ENCODE results near the gene ERI3.

Gene ERI3

DNA sequence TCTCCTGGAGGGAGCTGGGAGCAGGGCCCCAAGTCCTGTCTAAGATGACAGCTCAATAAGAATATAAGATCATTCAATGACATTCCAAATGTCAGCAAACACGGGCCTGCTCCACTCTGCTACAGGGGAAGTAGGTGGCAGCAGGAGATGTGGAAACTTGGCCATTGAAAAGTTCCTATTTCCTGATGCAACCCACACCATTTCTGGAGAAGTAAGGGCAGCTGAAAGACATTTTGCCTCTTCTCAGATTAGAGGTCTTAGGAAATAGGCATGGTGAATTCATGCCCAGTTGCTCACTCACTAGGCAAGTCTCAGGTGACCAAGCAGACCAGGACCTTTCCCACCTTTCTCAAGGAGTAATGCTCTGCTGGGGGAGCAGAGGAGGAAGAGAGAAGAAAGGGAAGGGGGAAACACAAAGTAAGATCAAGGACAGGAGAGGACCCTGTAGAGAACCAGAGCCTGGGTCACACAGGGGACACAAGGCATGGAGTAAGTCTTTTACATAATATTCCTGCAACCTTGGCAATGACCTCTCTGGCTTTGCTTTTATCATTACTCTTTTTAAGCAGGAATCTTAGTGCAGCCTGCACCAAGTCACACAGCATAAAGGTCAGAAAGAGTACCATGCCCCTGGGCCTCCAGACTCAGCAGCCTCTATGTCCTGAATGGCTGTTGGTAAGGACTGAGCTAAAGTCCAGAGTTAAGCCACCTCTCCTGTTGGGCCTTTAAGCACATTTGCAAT, 72.9 kb downstream of the ERI3 start:
- no peak for DNase-seq

DNA sequence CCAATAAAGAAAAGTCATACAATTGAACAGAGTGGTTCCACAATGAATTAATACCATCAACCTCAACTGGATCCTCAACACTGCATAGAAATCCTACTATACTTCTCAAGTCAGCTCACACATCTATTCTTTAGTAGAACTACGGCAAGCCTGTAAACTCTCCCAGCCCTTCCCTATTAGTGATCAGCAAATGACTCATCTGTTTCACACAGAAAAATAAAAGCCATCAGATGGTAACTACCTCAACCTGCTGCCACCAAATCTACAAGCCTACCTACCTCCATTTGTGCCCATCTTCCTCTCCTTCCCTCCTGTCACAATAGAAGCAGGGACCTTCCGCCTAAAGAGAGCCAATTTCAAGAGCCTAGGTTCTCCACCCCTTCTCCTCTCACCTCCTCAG, 78.2 kb downstream of the ERI3 start:
- DNase-seq, result no peak

DNA sequence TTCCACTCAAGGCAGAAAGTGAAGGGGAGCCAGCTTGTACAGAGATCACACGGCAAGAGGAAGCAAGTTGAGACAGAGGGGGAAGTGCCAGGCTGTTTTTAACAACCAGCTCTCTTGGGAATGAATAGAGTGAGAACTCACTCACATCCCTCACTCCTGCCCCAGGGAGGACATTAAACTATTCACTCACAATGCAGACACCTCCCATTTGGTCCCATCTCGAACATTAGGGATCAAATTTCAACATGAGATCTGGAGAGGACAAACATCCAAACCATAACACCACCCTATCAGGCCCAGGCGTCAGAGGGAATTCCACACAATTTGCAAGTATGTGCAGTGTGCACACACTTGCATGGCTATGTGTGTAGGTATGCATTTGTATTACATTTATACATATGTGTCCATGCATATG, 79.1 kb downstream of the ERI3 start:
- peak; percentile 76 for DNase-seq

DNA sequence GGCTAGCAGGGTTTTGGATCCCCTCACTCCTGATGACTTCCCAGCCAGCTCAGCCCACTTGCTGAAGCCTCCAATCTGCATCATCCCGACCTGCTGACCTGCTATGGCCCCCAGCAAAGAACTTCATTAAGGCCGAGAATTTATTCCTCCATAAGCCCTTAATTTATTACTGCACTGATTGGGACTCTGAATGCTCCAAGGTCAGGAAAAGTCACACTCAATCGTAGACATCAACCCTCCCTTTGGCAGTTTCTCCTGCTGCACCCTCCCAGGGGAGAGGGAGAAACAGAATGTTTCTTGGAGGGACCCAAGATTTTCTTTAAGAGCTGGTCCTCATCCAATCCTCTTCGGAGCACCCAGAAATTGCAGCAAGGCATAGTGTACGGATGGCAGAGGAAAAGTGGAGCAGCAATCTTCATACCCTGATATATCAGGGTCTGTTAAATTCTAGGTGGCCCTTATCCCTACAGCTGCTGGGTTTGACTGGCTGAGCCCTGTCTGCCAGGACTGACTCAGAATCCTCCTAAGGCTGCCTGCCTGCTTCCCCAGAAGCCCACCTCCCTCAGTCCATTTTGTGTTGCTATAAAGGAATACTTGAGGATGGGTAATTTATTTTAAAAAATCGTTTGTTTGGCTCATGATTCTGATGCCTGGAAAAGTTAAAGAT, 79.6 kb downstream of the ERI3 start:
- DNase-seq, result no peak

DNA sequence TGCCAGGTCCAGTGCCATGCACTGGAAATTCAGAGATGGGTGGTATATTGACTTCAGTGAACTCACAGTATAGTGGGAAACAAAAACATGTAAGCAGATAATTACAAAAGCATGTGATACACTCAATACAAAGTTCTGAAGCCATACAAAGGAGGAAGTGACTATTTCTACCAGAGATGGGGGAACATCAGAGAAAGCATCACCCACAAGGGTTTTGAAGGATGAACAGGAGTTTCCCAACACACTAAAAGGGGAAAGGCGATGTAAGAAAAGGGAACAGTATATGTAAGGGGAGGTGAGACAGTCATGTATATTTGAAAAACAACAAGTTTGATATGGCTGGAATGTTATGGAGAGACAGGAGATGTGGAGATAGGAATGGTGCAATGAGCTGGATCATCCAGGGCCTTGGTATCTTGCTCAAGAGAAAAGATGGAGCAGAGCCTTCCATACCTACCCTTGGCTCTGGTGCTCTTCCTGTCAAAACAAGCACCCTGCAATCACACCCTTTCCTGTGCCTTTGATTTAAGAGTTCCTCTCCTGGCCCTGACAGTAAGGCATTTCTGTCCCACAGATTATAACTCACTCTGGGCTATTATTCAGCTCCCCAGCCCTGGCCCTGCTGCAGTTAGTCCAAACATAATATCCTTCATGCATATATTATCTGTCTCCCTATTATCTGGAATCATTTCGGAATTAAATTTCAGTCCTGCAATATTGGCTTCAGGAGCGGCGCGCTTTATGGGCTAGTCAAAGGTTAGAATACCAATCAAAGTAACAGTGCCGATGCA, 81.3 kb downstream of the ERI3 start:
- DNase-seq, result no peak

DNA sequence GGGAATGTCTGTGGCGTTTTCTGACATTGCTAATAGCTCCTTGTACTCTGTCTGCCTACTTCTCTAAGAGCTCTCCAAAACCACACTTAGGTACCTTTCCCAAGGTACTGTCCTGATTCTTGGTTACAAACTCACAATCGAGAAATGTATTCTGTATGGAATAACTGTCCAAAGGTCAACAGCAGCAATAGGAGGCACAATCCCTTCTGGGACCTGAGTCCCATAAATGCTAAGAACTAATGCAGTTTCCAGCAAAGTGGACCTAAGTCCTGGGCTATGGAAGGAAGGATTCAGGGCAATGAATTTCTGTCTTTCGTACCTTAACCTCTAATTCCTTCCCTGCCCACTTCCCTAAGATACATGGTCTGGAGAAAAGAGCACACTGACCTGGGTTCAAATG, 82.1 kb downstream of the ERI3 start:
- DNase-seq, result no peak

DNA sequence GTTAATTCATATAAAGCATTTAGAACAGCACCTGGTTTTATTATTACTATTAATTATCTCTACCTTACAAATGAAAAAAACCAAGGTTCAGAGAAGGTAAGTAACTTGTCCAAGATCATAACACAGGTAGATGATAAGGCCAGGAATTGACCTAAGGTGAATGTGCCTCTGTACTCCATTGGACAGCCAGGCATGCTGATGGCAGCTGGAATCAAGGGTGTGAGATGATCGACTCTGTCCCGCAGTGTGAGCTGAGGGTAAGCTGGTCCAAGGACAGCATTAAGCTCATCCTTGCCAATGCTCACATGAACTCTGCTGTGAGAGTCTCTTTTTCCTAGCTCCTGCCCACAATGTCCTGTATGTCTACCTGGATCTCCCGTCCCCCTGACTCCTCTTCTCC, 83.4 kb downstream of the ERI3 start:
- no peak for DNase-seq

DNA sequence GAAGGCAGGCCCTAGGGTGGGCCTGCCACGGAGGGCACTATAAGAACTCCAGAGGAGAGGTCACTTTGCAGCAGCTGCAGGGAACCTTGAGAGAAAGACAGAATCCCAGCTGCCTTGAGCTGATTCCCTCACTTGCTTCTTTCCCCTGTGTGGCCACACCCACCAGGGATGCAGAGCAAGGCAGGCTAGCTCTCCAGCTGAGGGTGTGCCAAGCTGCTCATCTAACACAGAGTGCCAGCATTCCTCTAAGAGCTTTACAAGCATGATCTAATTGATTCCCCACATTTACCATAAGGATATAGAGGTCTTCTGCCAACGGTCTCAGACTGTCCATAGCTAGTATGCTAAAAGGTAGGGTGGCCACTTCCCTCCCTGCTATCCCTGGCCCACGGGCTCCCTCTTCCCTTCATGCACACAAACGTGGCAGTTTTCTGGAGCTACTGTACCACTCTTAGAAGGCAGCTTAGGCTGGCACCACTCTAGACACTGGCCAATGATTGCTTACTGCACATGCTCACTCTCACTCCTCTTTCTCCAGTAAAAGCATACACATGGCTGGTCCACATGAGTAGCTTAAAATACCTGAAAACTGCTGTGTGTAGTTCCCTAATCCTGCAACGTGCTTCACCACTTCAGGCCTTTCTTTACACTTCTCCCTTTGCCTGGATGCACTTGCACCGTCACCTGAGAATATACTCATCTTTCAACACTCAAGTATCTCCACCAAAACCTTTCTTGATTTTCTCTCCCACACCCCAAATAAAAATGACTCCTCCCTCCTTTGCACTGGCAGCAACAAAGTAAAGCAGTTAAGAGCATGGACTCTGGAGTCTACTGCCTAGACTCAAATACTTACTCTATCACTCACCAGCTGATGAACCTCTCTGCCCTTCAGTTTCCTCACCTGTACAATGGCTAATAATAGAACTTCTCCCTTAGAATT, 84.1 kb downstream of the ERI3 start:
- no peak for DNase-seq

DNA sequence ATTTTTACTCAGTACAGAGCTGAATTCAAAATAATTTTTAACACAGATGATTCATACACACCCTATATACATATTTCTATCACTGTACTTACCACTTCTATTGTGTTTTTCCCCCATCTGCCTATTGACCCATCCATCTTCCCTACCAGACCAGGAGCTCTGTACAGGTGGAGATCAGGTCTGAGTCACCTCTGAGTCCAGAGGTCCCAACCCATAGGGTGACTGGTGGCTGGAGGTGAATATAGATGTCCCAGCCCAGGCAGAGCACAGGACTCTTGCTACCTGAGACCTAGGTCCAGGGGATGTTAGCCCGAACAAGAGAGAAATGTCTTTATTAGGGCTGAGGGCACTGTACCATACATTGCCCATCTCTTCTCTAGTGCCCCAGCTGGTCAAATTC, 87.0 kb downstream of the ERI3 start:
- no peak for DNase-seq

DNA sequence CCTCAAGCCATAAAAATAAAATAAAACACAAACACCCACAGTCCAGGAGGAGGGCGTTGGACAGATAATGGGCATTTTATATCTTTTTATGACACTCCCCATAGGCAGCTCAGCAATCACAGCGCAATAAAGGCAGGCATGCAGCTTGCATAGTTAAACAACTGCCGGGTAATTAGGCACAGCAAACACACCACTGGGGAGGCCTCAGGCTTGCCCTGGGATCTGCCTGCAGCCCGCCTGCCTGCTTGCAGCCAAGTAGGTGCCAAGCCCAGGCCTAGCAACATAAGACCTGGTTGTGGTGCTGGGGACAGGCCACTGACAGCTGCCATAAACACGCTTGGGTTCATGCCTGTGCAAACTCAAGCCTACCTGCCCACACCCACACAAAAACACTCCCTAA, 87.6 kb downstream of the ERI3 start:
- no peak for DNase-seq

DNA sequence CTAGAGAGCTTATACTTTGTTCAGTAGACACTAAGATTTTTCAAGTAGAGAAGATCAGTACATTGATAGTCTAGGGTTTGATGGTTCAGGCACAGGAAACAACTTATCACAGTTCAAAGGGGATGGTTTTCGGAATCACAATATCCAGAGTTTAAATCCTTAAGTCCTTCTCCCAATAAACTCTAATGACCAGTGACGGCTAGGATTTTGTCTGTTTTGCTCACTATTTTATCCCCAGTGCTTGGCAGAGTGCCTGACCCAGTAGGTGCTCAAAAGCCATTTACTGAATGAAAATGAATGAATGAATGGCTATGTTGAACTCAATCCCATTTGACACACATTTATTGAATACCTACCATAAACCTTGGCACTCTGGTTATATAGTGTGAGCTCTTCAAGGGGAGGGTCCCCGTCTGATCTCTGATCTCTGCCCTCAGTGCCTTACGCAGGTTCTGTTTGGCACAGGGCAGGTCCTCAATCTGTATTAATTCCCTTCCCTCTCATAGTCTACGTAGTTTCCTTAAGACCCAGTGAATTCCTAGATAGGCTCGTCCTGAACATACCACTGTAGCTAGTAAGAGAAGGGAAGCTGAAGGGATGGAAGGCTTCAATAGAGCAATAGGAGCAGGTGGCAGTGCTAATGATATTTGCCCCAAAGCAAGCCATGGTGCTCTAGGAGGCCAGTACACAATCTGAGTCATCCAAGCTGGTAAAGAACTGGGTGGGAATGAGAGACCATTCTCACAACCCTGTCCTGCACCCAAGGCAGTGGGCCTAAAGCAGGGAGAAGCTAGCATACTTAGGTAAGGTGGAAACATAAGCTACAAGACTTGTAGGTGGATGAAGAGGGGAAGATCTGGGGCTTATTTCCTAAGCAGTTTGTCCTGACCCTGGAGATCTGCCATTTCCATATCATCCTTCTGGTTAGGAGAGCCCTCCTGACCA, 88.4 kb downstream of the ERI3 start:
- no peak for DNase-seq

DNA sequence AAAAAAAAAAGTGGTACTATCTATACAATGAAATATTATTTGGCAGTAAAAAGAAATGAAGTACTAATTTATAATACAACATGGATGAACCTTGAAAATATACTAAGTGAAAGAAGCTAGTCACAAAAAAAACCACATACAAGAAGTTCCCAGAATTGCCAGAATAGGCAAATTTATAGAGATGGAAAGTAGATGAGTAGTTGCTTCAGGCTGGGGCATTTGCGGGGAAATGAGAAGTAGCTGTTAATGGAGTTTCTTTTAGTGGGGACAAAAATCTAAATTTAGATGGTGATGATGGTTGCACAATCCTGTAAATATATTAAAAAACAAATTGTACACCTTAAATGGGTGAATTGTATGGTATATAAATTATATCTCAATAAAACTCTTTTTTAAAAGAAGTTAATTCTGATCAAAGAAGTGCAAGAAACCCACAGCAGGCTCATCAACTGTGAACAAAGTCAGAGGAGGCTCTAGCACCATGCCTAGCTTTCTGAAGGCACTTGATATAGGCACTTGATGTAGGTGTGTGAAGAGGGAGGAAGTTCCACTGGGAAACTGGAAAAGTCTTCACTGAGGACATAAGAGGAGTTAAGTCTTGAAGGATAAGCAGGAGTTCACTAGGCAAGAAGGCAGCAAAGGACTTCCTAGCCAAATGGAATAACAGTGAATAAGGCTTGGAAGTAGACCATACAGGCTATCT, 89.2 kb downstream of the ERI3 start:
- DNase-seq, result no peak

DNA sequence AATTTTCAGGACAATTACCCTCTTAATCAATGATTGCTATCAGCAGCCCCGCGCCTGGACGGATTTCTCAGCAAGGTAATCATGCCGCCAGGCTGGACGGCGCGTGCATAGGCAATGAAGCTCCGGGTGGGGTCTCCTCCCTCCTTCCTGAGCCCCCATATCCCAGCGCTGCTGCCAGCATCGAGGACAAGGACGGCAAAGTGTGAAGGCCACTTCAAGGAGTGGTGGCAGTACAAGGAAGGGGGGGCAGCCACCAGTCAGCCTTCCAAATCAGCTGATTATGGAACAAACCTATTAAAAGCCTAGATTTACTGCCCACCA, 90.6 kb downstream of the ERI3 start:
- no peak for DNase-seq

DNA sequence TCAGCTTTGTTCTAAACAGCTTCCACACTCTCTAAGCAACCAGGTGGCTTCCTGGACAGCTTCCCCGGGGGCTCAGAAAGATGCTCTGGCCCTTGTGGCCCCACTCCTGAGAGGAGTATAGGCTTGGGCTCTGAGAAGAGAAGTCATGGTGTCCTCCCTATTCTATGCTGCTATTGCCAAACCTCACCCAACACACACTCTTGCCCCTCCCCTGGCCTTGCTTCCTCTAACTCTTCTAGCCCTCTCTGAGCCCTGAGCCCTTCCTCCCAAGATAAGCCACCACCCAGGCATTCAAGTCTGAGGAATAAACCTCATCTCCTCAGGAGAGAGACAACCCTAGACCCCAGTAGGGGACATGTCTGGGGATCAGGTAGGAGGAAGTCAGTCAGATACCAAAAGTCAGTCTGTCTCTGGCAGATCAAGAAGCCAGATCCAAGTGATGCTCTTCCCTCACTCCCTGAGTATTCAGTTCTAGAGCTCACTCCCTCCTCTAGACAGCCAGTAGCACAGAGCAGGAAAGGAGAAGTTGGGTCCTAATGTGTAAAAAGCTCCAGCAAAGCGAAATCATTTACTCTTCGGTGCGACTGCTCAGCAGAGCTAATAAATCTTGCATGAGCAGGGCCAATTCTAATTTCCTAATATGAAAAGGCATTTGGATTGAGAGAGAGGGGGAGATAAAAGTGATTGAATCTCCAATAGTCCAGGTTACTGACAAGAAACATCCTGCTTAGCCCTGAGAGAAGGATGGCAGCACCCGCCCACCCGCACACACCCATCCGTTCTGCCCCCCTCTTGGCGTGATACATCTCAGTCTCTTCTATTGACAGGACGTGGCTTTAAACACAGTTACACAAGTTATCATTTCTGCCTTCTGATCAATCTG, 91.2 kb downstream of the ERI3 start:
- DNase-seq, result no peak

DNA sequence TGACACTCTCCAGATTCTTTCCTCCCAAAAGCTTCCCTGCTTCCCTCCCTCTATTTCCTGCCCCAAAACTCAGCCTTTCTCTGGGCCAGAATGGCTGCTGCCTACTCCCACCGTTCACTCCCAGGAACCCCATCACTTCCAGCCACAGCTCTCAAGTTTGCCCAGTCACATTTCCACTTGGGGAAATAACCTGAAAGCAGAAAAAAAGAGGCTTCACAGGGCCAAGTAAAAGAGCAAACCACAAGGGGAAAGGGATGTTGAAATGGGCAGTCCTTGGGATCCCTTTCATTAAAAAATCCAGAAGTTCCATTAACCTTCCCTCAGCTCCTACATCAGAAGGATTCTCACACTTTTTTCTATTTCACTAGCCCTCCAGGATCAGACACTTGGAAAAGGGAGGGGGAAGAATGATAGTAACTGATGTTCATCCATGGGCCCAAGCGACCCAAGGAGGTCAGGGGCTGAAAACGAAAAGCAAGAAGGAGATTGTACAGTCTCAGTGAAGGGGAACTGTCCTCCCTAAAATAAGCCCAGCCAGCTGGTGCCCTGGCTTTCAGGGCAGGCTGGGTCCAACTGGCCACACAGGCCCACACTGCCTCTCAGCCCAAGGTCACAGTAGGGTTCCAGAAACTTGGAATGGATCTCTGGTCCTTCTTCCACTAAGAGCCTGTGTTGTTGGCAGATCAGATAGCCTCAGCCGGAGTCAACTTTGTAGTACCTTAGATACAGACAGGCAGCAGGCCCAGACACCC, 92.1 kb downstream of the ERI3 start:
- no peak for DNase-seq

DNA sequence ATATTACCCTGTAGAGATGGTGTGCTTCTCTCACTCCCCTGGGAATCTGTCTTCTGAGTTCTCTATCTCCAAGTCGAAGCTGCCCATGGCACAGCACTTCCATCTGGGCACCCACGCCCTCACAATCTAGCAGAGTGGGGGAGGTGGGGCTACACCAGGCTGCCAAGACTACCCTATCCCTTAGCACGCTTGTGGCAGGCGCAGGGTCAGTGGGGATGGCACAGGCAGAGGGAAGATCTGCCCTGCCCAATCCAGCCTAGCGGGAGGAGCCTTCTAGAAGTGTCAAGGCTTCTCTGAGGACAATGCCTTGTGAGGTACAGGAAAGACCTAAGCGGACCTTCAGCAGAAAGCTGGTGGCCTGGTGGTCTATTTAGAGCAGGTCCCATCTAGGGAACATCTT, 92.6 kb downstream of the ERI3 start:
- no peak for DNase-seq

DNA sequence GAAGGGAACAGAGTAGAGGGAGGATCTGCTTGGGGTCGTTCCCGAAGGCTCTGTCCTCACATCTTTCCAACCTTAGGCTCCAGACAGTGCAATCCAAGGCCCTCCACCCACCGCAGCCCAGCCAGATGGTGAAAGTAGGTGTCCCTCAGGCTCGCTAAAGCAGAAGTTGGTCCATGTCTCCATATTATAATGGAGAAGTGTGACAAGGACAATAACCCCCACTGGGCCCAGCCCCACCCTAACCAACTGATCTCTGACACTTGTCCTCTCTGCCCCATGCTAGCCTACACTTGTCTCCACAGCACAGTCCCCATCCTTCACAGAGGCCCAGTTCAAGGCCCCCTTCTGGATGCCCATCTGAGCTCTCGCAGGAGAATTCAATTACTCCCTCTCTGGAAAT, 93.1 kb downstream of the ERI3 start:
- no peak for DNase-seq

DNA sequence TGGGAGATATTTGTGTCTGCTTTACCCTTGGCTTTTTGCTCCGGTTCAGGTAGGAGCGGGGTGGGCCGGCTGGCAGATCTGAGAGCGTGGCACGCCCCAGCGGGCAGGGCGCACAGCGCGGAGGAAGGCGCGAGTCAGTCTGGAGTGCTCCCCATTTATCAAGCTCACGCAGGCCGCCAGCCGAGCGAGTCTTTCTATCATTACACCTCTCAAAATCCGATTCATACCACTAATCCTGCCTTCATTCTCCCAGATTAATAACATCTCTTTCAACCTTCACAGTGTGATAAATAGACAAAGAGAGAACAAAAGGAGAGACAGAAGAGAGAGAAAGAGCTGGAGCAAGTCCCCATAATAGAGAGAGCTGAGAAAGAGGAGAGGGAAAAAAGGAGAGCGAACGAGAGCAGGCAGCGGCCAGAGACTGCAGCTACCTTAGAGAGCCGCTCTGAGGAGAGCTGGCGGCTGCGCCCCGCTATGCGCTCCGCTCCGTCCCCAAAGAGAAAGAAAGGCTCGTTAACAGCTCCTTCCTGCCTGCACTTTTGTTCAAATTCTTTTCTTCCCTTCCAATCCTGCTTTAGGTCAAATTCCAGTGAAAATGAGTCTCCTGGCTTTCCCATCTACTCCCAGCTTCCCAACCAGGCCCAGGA, 93.8 kb downstream of the ERI3 start:
- no peak for DNase-seq

DNA sequence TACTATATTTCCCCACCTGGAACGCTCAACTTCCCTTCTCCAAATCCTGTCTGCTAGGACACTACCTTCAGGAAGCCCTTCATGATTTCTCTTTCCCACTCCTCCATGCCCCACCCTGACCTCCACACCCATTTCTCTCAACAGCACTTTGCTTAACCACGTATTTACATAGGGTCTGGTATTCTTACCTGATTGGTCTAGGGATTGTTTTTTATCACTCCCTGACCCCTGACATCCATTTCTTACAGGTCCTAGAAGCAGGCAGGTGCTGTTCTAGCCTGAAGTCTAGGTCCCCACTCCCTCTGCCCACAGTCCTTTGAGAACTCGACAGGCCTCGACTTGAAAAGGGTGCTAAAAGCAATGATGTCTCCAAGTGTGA, 94.3 kb downstream of the ERI3 start:
- DNase-seq, result no peak
